ENCODE data around the gene ATP6AP2.
"Not testable (repeated sequence)": the region's sequence is repeated elsewhere in the genome, so short reads cannot be mapped to it uniquely, and the experiment has no call there.

Gene ATP6AP2

DNA sequence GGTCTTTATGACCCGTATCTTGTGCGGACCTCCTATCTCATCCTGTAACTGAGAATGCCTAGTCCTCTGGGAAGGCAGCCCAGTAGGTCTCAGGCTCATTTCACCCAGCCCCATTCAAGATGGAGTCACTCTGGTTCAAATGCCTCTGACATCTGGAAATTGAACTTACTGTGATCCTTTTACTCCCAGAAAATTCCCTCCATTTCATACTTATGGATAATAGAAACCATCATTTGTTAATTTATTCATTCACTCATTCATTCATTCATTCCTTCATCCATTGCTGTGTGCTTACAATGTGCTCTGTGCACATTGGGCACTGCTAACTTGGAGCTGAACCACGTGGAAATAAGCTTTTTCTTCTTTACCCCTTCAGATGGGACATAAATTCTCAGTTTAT, 9.2 kb upstream of the ATP6AP2 start:
- no peak for DNase-seq

DNA sequence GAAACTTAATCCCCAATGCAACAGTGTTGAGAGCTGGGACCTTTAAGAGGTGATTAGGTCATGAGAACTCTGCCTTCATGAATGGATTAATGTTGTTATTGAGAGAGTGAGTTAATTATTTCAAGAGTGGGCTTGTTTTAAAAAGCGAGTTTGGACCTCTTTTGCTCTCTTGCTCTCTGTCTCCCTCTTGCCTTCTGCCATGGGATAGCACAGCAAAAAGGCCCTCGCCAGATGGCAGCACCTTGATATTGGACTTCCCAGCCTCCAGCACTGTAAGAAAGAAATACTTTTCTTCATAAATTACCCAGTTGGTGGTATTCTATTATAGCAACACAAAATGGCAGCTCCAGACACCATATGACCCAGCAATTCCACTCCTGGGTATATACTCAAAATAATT, 7.0 kb upstream of the ATP6AP2 start:
- DNase-seq = no peak

DNA sequence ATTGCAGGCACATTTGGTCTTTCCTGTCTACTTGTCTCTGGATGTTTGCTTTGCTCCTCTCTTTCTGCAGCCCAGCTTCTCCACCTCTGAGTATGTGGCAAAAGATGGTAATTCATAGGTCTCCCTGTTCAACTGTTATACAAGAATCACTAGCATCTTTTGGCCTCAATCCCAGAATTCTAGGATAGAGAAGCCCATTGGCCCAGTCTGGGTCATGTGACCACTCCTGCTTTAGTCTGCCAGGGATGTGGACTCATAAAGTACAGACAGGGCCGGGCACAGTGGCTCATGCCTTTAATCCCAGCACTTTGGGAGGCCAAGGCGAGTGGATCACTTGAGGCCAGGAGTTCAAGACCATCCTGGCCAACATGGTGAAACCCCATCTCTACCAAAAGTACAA, 5.4 kb upstream of the ATP6AP2 start:
- not testable (repeated sequence) for DNase-seq

DNA sequence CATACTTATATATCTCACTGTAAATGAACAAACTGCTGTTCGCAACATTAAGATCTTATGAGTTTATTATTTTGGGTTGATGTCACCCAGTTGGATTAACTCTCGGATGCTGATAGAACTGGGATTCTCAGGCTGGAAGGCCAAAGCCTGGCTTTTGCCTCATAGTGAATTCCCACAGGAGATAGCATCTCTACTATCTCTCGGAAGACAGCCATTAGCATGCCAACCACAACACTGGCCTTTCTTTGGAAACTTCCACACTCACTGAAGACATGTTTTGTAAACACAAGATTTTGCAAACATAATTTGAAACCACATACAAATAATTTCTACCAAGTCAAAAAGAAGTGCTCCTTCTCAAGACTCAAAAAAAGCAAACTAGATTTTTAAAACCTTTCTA, 4.5 kb upstream of the ATP6AP2 start:
- no peak for DNase-seq

DNA sequence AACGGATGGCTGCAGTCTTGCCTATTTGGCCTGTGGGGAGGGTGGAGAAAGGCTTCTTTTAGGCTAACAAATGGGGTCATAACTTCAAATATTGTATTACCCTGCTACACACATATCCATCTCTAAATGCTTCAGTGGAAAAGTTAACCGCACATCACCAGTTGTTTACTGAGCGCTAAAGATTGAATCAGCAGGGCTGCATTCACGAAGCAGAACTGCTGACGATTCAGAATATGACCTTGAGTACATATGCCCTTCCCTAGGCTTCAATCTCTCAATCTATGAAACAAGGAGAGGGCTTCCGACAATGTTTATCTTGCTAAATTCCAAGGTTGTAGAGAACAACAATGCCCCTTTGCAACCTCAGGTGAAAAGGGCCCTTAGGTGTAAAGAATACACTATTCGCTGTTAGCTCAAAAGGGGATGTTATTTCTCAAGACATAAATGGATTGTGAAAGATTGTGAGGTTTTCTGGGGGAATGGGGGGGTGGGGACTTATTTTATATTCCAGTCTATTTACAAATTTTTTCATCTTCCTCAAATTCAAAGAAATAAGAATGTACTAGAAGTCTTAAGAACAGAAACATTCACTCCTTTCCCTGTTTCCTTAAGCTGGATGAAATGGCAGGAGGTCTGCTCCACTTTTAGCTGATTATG, 2.6 kb upstream of the ATP6AP2 start:
- DNase-seq = no peak

DNA sequence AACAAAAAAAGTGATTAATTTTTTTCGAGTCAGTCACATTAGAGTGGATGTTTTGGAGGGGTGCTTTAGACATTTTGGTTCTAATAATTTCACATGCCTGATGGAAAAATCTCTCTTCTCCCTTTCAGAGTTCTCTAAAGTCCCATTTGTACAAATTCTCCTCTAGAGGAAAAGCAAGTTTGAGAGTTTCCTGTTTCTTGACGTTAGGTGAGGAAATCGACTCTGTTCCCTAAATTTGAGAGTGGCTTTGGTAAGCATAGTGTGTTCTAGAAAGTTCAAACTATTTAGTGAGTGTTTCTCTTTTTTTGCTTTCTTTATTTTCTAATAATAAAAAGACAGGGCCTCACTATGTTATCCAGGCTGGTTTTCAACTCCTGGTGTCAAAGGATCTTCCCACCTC, 1.6 kb upstream of the ATP6AP2 start:
- DNase-seq = no peak

DNA sequence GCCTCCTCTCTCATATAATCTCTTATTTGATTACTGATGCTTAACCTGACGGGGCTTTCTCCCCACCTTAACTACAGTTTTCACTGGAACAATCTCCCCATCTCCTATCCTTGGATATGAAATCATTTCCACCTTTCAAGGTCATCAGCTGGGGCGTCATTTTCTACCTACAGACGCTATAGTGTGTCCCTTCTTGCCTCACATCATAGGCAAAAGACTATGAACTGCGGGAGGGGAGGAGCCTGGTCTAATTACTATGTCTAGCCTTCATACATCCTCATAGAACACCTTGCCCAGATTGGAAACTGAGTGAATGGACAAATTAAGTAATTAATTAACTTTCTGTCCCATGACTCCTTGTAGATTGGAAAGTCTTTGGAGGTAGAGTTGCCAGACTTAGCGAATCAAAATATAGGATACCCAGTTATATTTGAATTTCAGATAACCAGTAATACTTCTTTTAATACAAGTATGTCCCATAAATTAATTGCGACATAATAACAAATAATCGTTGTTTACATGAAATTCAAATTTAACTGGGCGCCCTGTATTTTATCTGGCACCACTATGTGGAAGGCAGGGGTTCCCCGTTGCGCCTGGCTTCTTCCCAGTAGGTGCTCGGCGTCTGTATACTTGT, 752 bp upstream of the ATP6AP2 start:
- peak; percentile 16 for DNase-seq

DNA sequence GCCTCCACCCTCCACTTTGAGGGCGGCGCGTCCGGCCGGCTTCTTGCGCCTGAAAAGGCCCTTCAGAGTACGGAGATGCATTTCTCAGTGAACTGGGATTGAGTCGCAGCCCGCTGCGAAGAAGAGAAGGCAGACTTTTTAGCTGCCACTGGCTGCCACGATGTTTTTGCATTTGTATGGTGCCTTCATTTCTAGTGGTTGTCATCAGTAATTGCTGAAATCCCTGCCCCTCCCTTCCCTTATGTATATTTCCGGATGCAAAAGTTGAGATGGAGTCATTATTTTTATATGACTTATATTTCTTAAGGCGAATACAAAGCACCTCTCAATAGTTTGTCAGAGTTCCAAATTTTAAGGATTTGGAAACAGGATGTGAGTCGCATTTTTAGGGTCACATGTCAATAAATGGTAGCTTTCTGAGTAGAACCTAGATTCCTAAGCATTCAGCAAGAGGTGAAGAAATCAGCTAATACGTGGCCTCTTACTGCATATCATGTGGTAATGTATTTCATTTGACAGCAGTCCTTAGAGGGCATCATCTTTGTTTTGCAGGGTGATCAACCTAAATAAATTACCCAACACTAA, 658 bp downstream of the ATP6AP2 start:
- DNase-seq = no peak

DNA sequence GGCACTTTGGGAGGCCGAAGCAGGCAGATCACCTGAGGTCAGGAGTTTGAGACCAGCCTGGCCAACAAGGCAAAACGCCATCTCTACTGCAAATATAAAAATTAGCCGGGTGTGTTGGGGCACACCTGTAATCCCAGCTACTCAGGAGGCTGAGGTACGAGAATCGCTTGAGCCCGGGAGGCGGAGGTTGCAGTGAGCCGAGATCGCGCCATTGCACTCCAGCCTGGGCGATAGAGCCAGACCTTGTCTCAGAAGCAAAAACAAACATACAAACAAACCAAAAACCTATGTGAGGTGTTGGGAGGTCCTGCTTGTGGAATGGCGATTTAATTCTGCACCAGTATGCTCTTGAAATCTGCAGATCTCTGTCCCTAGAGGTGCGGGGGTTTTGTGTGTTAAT, 1.4 kb downstream of the ATP6AP2 start:
- DNase-seq = not testable (repeated sequence)

DNA sequence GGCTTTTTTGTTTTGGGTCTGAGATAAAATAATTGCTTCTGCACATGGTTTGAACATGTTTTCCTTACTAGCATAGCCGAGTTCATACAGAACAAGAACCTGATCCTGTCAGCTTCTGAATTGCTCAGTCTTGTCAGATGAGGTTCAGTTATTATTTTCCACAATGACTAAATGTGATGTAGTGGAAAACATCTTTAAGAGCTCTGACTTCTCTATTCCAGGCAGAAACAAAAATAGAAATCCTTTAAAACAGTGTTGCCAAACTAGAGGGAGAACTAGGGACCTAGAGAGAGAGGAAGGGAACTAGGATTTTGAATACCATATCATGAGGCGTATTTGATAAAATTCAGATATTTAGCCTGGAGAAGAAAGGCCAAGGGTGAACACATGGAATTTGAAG, 2.0 kb downstream of the ATP6AP2 start:
- DNase-seq = no peak

DNA sequence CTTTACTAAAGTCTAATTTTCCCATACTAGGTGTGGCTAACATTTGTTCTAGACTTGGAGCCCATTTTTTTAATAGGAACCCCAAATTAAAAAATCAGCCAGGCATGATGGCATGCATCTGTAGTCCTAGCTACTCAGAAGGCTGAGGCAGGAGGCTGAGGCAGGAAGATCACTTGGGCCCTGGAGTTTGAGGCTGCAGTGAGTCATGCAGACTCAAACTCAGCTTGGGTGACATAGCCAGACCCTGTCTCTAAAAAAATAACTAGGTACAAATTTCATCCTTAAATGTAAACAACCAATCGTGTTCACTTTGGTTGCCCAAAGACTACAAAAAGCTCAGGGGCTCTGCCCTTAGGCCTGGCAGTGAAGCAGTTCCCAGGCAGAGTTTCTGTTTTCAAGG, 6.9 kb downstream of the ATP6AP2 start:
- DNase-seq = not testable (repeated sequence)

DNA sequence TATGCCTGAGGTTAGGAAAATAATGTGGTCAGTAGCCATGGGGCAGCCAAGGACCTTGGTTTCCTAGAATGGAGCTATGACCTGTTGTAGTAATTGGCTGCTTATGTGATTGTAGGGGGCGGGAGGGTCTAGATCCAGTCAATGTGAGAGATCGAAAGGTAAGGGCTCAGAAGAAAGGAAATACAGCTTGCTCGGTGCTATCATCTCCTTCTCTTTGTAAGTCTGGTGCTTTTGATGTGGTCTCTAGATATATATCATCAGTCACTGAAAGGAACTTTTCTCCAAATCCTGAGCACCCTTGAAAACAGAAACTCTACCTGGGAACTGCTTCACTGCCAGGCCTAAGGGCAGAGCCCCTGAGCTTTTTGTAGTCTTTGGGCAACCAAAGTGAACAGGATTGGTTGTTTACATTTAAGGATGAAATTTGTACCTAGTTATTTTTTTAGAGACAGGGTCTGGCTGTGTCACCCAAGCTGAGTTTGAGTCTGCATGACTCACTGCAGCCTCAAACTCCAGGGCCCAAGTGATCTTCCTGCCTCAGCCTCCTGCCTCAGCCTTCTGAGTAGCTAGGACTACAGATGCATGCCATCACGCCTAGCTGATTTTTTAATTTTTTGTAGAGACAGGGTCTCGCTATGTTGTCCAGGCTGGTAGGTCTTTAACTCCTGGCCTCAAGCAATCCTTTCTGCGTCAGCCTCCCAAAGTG, 9.0 kb downstream of the ATP6AP2 start:
- DNase-seq = not testable (repeated sequence)

DNA sequence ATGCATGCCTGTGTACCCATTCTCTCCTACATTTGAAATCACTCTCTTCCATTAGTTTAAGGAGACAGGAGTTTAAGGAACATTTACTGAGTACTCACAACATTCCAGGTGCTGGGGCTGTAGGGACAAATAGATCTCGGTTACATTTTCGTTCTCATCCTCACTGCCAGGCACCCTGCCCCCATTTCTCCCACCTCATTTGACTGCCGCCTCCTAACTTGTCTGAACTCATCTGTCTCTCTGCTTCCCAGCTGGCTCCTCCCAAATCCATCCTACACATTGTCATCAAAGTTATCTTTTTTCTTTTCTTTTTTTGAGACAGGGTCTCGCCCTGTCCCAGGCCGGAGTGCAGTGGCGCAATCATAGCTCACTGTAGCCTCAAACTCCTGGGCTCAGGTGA, 22.7 kb downstream of the ATP6AP2 start:
- no peak for DNase-seq

DNA sequence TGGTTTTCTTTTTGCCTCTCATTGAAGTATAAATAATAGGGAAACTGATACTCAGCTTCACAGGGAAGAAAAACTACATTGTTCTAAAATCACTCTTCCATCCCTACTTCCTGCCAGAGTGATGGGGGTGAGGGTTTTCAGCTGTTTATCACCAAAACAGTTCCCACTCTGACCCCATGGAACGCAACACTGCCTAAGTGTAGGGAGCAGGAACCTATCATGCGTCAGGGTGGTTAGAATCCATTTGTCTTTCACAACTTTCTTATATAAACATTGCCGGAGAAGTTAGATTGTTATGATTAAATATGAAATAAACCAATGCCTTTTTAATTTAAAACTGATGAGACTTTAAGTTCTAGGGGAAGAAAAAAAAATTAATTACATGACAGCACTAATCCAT, 26.6 kb downstream of the ATP6AP2 start:
- no peak for DNase-seq

DNA sequence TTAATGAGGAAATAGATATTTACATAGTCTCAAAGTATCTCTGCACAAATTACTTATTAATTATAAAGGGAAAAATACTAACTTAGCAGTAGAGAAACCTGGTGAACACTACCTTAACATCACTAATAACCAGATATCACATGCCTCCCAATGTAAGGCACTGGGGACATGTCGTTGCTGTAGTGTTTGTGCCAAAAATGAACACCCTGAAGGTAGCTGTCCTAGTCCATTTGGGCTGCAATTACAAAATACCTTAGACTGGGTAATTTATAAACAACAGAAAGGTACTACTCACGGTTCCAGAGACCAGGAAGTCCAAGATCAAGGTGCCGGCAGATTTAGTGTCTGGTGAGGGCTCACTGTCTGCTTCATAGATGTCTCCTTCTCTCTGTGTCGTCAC, 31.7 kb downstream of the ATP6AP2 start:
- no peak for DNase-seq

DNA sequence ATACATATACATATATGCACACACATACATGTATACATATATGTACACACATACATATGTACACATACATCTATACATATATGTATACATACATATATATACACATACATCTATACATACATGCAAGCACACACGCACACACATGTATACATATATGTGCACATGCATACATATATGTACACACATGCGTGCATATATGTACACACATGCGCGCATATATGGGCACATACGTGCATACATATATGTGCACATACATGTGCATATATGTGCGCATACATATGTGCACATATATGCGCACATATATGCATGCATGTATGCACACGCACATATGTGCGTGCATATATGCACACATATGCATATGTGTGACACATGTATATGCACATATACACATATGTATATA, 35.2 kb downstream of the ATP6AP2 start:
- no peak for DNase-seq

DNA sequence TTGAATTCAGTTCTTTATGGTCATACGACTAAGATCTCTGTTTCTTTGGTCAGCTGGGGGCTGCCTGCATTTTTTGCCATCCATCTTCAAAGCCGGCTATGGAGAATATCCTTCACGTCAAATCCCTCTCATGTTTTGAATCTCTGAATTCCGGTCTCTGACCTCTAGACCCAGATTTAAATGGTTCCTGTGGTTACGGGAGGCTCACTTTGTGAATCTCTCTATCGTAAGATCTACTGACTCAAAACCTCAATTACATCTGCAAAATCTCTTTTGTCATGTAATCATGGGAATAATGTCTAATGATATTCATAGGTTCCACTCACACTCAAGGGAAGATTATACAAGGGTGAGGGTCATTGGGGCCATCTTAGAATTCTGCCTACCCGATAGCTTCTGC, 36.8 kb downstream of the ATP6AP2 start:
- no peak for DNase-seq

DNA sequence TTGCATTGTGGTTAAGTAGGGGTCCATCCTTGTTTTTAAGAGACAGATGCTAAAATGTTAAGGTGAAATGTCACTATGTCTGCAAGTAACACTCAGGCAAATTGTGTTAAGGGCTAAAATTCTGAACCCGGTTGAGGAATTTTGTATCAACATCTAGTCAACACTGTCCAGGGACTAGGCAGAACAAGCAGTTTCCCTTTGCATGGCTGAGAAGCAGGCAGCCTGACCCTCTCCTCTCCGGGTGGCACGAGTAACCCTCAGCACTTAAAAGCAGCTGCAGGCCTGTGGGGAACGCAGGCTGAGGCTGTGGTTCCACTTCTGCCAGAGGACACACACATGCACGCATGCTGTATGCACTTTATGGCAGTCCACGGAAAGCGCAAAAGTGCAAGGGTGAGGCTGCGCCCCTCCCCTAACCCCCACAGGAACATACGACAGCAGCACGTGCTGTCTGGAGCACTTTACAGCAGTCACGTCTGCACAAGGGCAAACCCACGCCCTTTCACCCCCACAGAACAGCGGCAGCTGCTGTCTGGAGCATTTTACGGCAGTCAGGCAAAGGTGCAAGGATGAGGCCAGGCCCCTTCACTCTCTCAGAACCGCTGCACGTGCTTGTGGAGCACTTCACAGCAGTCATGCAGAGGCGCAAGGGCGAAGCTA, 41.8 kb downstream of the ATP6AP2 start:
- no peak for DNase-seq

DNA sequence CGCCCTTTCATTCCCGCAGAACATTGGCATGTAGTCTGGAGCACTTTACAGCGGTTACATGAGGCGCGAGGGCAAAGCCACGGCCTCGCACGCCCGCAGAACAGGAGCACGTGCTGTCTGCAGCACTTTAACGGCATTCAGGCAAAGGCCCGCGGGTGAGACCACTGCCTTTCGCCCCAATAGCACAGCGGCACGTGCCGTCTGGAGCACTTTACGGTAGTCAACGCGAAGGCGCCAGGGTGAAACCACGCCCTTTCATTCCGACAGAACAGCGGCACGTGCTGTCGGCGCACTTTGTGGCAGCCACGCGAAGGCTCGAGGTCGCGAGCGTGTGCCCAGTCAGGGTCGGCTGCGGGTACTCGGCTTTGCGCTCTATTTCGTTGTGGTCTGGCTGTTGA, 42.4 kb downstream of the ATP6AP2 start, which contains the start of gene MPC1L:
Gene MPC1L, plus strand, starts transcription at position 290 of the 398 bp plus-strand sequence. CDS start 138 bp downstream, outside the sequence.
- no peak for DNase-seq

DNA sequence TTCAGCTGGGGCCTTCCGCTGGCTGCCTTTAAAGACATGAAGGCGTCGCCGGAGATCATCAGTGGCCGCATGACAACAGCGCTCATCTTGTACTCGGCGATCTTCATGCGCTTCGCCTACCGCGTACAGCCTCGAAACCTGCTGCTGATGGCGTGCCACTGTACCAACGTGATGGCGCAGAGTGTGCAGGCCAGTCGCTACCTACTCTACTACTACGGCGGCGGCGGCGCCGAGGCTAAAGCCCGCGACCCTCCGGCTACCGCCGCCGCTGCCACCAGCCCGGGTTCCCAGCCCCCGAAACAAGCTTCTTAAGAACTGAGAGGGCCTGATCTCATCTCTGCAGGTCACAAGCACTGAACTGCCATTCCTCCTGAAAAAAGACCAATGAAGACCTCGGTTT, 42.9 kb downstream of the ATP6AP2 start:
- no peak for DNase-seq

DNA sequence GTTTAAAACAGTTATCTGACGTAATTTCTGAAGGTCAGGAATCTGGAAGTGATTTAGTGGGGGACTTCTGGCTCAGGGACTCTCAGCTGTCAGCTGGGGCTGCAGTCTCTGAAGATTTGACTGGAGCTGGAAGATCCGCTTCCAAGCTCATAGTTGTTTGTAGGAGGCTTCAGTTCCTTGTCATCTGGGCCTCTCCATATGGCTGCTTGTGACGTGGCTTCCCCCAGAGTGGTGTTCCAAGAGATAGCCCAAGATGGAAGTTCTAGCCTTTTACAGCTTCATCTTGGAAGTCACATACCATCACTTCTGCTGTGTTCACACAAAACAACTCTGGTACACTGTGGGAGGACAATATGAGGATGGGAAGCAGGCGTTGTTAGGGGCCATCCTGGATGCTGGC, 44.5 kb downstream of the ATP6AP2 start:
- no peak for DNase-seq

DNA sequence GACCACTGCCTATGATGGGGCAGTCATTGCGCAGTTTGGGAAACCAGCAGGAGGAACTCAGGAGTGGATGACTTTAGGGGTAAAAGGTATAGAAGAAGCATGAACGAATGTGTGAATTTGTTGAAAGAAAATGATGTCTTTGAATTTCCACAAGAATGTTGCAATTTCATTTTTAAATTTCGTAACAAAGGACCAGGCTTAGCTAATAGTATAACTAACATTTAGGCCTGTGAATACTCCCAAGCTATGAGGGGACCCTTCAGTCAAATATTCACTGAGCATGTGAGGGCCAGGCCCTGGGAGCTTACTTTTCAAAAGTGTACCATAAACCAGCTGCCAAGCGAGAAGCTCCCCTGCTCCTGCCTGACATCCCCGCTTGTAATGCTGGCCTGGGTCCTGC, 47.7 kb downstream of the ATP6AP2 start:
- DNase-seq = no peak

DNA sequence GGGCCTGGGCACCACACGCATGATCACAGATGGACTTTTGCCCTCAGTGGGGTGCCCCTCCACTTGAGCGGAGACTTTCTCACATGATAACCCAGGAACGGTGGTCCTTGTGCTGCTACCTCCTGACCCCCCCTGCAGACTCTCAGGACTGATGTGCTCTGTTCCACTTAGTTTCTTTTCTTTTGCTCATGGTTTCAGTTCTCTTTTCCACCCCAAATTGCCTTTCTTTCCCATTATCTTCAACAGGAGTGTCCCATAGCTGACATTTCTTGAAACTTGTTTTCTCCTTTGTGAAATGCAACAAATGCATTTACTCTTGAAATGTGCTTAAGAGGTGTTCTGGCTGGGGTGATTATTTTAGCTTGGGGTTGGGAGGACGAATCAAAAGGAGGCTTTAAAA, 51.4 kb downstream of the ATP6AP2 start:
- DNase-seq = no peak
